GM12878 (cell line): ENCODE data around the gene ANGEL2. TPM values are rescaled to one million over a fixed set of nuclear protein-coding genes. Genes with fewer than 3 reads are reported as not detected.

ENCODE experiments used
- BACH1 ChIP-seq: fragments of 450-650 bp; IDR thresholded peaks from 2 replicates; pipeline ENCODE4 v1.6.1; 2017; ENCODE audit warnings: mild to moderate bottlenecking, borderline replicate concordance
- BCLAF1 ChIP-seq: fragments of 450-650 bp; IDR thresholded peaks from 2 replicates; pipeline ENCODE4 v1.6.1; 2017; ENCODE audit warnings: antibody characterized with exemption, mild to moderate bottlenecking, moderate library complexity
- HDGF ChIP-seq: fragments of 450-650 bp; IDR thresholded peaks from 2 replicates; pipeline ENCODE4 v1.6.1; 2016; ENCODE audit warnings: antibody characterized with exemption
- IKZF1 ChIP-seq: fragments of 450-650 bp; conservative IDR thresholded peaks from 2 replicates; pipeline ENCODE4 v1.6.1; 2017; ENCODE audit warnings: antibody characterized with exemption, mild to moderate bottlenecking
- IKZF2 ChIP-seq, 2 experiments: fragments of 450-650 bp; IDR thresholded peaks; 2 replicates each; pipeline ENCODE4 v1.6.1; 2017; ENCODE audit warnings: mild to moderate bottlenecking in 2 of 2, moderate library complexity in 2 of 2
- MAX ChIP-seq: IDR thresholded peaks from 2 replicates; pipeline ENCODE4 v1.6.1; 2012; ENCODE audit warnings: low read depth, low read length, improper control_type of control experiment
- NBN ChIP-seq: fragments of 450-650 bp; IDR thresholded peaks from 2 replicates; pipeline ENCODE4 v1.6.1; 2016
- NR2C1 ChIP-seq: fragments of 450-650 bp; IDR thresholded peaks from 2 replicates; pipeline ENCODE4 v1.6.1; 2017; ENCODE audit warnings: antibody characterized with exemption, mild to moderate bottlenecking, moderate library complexity
- NR2F1 ChIP-seq: fragments of 450-650 bp; conservative IDR thresholded peaks from 2 replicates; pipeline ENCODE4 v1.6.1; 2017; ENCODE audit warnings: mild to moderate bottlenecking
- SP1 ChIP-seq: IDR thresholded peaks from one replicate; pipeline ENCODE4 v1.6.1; 2011; ENCODE audit warnings: low read depth, low read length
- USF1 ChIP-seq: IDR thresholded peaks from 2 replicates; pipeline ENCODE4 v1.6.1; 2011; ENCODE audit warnings: borderline replicate concordance, low read depth, mild to moderate bottlenecking, moderate library complexity, mixed read lengths, low read length; ENCODE audit not compliant: insufficient read depth; ENCODE audit errors: extremely low read length
- polyA plus RNA-seq, 11 experiments: library from polyadenylated mRNA; depleted of rRNA in 4 of 11; unstranded in 6 of 11; stranded (reverse) in 5 of 11; fragments of >200 nt; fragmentation: Nextera tagmentation in 4 of 11; fragmentation: Illumina TruSeq in 1 of 11; extraction: Ambion mirVana in 4 of 11; extraction: Trizol in 1 of 11; gene quantifications; 1 replicate in 1 of 11; 2 replicates in 10 of 11; pipeline versions ENCODE4 v1.2.1 to v1.2.3, GENCODE V29; 2011 to 2016; ENCODE audit warnings: inconsistent platforms in 2 of 11, missing spikeins in 2 of 11, low read depth in 1 of 11
- total RNA-seq, 4 experiments: library from RNA; depleted of rRNA in 3 of 4; stranded (reverse); fragments of >200 nt in 3 of 4; fragmentation: Illumina TruSeq in 1 of 4; extraction: Trizol in 1 of 4; gene quantifications; 2 replicates each; pipeline versions ENCODE4 v1.2.1 to v1.2.3, GENCODE V29; 2013 to 2021
- TF ChIP-seq, protein P1 (sequence below): fragments of 450-650 bp; IDR thresholded peaks from 2 replicates; pipeline ENCODE4 v1.6.1; 2017; ENCODE audit warnings: mild to moderate bottlenecking, moderate library complexity
- TF ChIP-seq, protein P2 (sequence below): fragments of 450-650 bp; IDR thresholded peaks from 2 replicates; pipeline ENCODE4 v1.6.1; 2014; ENCODE audit warnings: mild to moderate bottlenecking
- TF ChIP-seq, protein P3 (sequence below): fragments of 450-650 bp; IDR thresholded peaks from 2 replicates; pipeline ENCODE4 v1.6.1; 2017; ENCODE audit warnings: mild to moderate bottlenecking

ANGEL2 gene
- total and polyA plus RNA-seq, 10 of the 15 experiments (the other 5 are each of a cell fraction or from before 2014, with no cell fraction given) = 6.3 to 53.9 (median 30.7) TPM

DNA sequence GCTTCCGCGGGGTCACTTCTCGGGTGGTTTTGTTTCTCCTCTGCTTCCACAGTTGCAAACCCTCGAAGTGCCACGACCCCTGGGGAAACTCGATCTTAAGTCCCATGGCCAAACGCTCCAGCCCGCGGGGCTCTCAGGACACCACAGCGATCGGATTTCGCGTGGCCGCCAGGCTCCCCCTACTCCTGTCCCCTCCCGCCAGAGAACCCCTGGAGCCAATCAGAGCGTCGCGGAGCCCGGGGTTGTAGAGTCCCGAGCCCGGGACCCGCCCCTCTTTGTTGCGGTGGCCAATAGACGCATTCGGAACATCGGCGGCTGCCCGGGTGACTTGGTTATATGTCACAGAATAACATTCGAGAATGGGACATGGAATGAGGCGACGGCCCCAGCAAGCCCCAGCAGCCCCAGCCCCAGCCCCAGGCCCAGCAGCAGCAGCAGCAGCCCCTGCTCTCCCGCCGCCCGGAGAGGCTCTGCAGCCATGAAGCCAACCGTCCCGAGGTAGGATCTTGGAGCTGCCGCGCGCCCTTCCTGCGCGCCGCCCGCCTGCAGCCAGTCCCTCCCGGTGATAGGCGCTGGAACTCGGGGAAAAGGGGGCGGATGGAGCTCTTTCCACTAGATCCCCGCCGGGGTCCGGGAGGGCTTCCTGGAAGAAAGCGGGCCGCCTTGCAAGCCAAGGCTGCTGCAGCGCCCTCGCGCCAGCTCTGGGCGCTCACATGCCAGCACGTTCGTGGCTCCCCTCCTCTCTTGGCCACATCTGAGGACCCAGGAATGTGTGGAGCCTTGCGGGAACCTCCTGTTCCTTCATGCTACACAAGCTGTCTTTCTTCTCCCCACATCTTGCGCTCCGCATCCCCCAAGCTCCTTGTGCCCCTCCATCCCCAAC lies 65.2 kb downstream of the ANGEL2 start, which contains the start of gene VASH2 (continued):
- TF ChIP-seq, protein P1, sequence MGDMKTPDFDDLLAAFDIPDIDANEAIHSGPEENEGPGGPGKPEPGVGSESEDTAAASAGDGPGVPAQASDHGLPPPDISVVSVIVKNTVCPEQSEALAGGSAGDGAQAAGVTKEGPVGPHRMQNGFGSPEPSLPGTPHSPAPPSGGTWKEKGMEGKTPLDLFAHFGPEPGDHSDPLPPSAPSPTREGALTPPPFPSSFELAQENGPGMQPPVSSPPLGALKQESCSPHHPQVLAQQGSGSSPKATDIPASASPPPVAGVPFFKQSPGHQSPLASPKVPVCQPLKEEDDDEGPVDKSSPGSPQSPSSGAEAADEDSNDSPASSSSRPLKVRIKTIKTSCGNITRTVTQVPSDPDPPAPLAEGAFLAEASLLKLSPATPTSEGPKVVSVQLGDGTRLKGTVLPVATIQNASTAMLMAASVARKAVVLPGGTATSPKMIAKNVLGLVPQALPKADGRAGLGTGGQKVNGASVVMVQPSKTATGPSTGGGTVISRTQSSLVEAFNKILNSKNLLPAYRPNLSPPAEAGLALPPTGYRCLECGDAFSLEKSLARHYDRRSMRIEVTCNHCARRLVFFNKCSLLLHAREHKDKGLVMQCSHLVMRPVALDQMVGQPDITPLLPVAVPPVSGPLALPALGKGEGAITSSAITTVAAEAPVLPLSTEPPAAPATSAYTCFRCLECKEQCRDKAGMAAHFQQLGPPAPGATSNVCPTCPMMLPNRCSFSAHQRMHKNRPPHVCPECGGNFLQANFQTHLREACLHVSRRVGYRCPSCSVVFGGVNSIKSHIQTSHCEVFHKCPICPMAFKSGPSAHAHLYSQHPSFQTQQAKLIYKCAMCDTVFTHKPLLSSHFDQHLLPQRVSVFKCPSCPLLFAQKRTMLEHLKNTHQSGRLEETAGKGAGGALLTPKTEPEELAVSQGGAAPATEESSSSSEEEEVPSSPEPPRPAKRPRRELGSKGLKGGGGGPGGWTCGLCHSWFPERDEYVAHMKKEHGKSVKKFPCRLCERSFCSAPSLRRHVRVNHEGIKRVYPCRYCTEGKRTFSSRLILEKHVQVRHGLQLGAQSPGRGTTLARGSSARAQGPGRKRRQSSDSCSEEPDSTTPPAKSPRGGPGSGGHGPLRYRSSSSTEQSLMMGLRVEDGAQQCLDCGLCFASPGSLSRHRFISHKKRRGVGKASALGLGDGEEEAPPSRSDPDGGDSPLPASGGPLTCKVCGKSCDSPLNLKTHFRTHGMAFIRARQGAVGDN = 0 out of 2 replicates have a peak, but pooled peaks have one; percentile 12
- TF ChIP-seq MAX (peak; percentile 36; the same call in 1 of the 2 replicates), NBN (0 out of 2 replicates have a peak, but pooled peaks have one; percentile 25), IKZF2 (IDR thresholded peaks at IDR 0.05) (peak; percentile 21 to 46; a peak in 3 of 4 replicates), BCLAF1 (no peak), SP1 (peak; percentile 86), NR2F1 (no peak), IKZF1 (peak; percentile 50), BACH1 (no peak), HDGF (no peak), NR2C1 (no peak), USF1 (no peak)
- TF ChIP-seq, protein P2, sequence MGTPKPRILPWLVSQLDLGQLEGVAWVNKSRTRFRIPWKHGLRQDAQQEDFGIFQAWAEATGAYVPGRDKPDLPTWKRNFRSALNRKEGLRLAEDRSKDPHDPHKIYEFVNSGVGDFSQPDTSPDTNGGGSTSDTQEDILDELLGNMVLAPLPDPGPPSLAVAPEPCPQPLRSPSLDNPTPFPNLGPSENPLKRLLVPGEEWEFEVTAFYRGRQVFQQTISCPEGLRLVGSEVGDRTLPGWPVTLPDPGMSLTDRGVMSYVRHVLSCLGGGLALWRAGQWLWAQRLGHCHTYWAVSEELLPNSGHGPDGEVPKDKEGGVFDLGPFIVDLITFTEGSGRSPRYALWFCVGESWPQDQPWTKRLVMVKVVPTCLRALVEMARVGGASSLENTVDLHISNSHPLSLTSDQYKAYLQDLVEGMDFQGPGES = 0 out of 2 replicates have a peak, but pooled peaks have one; percentile 57
- TF ChIP-seq, protein P3, sequence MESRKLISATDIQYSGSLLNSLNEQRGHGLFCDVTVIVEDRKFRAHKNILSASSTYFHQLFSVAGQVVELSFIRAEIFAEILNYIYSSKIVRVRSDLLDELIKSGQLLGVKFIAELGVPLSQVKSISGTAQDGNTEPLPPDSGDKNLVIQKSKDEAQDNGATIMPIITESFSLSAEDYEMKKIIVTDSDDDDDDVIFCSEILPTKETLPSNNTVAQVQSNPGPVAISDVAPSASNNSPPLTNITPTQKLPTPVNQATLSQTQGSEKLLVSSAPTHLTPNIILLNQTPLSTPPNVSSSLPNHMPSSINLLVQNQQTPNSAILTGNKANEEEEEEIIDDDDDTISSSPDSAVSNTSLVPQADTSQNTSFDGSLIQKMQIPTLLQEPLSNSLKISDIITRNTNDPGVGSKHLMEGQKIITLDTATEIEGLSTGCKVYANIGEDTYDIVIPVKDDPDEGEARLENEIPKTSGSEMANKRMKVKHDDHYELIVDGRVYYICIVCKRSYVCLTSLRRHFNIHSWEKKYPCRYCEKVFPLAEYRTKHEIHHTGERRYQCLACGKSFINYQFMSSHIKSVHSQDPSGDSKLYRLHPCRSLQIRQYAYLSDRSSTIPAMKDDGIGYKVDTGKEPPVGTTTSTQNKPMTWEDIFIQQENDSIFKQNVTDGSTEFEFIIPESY = no peak
